Motor neuron (in vitro differentiated cells): ENCODE measurements around the gene CNKSR3. TPM values are rescaled to one million over a fixed set of nuclear protein-coding genes. Genes with fewer than 3 reads are reported as not detected.
A peak's percentile ranks its signal among the peaks of the same experiment; 100 is the strongest.

Experiments used
- ATAC-seq, 8 experiments: fragments of 200-7000 bp; cut with Tn5 transposase; replicated peaks in 6 of 8; 2 replicates each; pipeline ENCODE4 v1.8.0; 2021; ENCODE audit warnings: mild to moderate bottlenecking in 8 of 8, moderate library complexity in 8 of 8
- H3K27ac ChIP-seq, 2 donors: fragments of 250-450 bp; sonication (Bioruptor Pico); 2 replicates each; pipeline ENCODE4 v1.9.0; 2021; ENCODE audit warnings: antibody characterized with exemption in 2 of 2, mild to moderate bottlenecking in 2 of 2, moderate library complexity in 1 of 2
- H3K4me1 ChIP-seq, 2 donors: fragments of 250-450 bp; sonication (Bioruptor Pico); replicated peaks in 1 of 2; 2 replicates each; pipeline ENCODE4 v1.6.1; 2021; ENCODE audit warnings: antibody characterized with exemption in 2 of 2, mild to moderate bottlenecking in 2 of 2, moderate library complexity in 1 of 2
- H3K4me3 ChIP-seq, 5 donors: fragments of 250-450 bp; sonication (Bioruptor Pico); 2 replicates each; pipeline ENCODE4 v1.9.0; 2021; ENCODE audit warnings: antibody characterized with exemption in 5 of 5, mild to moderate bottlenecking in 5 of 5, moderate library complexity in 4 of 5
- WGBS, 10 experiments: fragments of 450-650 bp; shearing (Covaris generic); methylation state at CpG; one replicate each; pipeline ENCODE4 v1.0.0; 2022; 5-methylcytosine and 5-hydroxymethylcytosine counted together
- in situ Hi-C, 9 experiments: fragments of 400-800 bp; cut with MboI; loops; one replicate each; pipeline ENCODE4 v1.15.0; 2021; ENCODE audit warnings: low sequenced_read_pairs in 9 of 9, low pct_unique_long_range_greater_than_20kb in 2 of 9; ENCODE audit not compliant: unreplicated experiment in 9 of 9
- total RNA-seq, 8 experiments: library from RNA; unstranded; fragments of 300-600 nt; gene quantifications; 2 replicates each; pipeline versions ENCODE4 v1.2.3 to v1.2.4, GENCODE V29; 2022

The CNKSR3 gene
- total RNA-seq, 8 experiments from 2014 or later = 2.0 to 21.5 (median 3.5) TPM

GRCh38 chr6:154506991-154507898 lies 3.2 kb downstream of the CNKSR3 start:
- Histone ChIP-seq H3K27ac (no peak overlapping the region), H3K4me3 (no peak overlapping the region)
- no peak for ATAC-seq

DNA sequence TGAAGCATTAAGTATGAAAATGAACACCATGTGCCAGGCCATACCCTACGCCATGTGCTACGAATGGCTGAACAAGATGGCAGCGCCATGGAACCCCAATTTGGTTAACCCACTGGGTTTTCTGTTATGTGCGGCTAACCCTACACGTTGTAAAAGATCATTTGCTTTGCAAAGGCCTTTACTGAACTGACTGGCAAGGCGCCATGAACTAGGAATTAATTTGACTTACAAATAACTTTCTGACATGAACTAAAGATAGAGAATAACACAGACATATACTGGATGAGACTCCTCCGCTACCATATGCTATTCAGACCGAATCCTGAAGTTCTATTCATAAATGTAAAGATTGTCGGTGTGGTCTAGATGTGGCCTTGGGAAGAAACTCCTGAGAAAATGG lies 3.9 kb downstream of the CNKSR3 start:
- WGBS, 10 experiments = 78 to 100% (median 95%) methylated on average over 1 to 8 of the region's 9 CpGs; no CpG with 5 or more reads in 1 of the 10 experiments
- Histone ChIP-seq H3K4me3 (no peak overlapping the region), H3K4me1 (peaks cover 8 to 9% of the 10 kb centered on the region in 2 donors), H3K27ac (no peak overlapping the region)
- no peak for ATAC-seq
- in situ Hi-C loops = loop anchor here in 1 of 9 experiments (25.0 kb wide), 1 partner anchor 156 kb away; no protein-coding TSS in a partner anchor

More at GRCh38 chr6:154506991-154507898, 3.2 kb downstream of the CNKSR3 start:
- in situ Hi-C loops = loop anchor here in 1 of 9 experiments (25.0 kb wide), 1 partner anchor 155 kb away; no protein-coding TSS in a partner anchor
- peaks cover 8 to 9% of the 10 kb centered on the region in 2 donors for H3K4me1 ChIP-seq
- 76 to 93% (median 85%) methylated on average over 5 to 14 of the region's 14 CpGs for WGBS, 10 experiments

DNA sequence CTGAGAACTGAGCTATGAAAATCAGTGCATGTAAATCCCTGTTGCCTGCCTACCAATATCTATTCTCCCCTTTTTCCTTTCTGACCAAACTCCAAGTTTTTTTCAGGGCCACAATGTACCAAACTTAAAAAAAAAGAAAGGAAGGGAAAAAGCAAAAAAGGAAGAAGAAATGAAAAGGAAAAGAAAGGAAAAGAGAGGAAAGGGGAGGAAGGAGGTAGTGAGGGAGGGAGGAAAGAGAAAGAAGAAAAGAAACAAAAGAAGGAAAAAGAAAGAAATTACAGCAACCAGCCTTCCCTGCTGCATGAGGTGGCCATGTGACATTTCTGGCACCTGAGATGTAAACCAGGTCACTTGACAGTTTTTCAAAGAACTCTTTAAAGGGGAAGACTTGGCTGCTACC lies 4.4 kb downstream of the CNKSR3 start:
- ATAC-seq = no peak
- peaks cover 7 to 9% of the 10 kb centered on the region in 2 donors for H3K4me1 ChIP-seq
- H3K4me3 ChIP-seq = no peak overlapping the region
- no peak overlapping the region for H3K27ac ChIP-seq
- in situ Hi-C loops = loop anchor here in 1 of 9 experiments (25.0 kb wide), 1 partner anchor 156 kb away; no protein-coding TSS in a partner anchor

- in situ Hi-C loops = loop anchor here in 1 of 9 experiments (25.0 kb wide), 1 partner anchor 157 kb away; no protein-coding TSS in a partner anchor
- 83 to 100% (median 90%) methylated on average over 1 to 4 of the region's 5 CpGs; no CpG with 5 or more reads in 1 of the 10 experiments for WGBS, 10 experiments
- Histone ChIP-seq H3K4me3 (no peak overlapping the region), H3K27ac (no peak overlapping the region), H3K4me1 (peaks cover 5 to 9% of the 10 kb centered on the region in 2 donors)
- ATAC-seq = no peak
These were observed 5.5 kb downstream of the CNKSR3 start for GRCh38 chr6:154504865-154505449.

DNA sequence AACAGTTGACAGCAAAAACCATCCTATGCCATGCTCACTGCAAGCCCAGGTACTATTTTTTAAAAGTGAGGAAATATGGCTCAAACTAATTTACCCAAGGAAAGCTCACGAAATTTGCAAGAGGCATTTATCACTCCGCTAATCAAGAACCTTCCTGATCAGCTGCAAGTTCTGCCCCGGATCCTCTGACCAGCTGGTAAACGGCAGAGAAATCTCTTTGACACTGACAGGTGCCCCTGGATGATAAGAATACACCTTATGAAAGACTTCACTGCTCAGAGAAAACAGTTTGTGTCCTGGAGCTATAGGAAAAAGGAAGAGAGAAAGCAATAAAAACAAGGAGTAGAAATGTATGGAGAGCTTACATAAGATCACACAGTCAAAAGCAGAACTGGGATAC lies 6.4 kb downstream of the CNKSR3 start:
- in situ Hi-C loops = loop anchor here in 1 of 9 experiments (25.0 kb wide), 1 partner anchor 158 kb away; no protein-coding TSS in a partner anchor
- 37 to 90% (median 61%) methylated on average over 2 to 4 of the region's 4 CpGs; no CpG with 5 or more reads in 1 of the 10 experiments for WGBS, 10 experiments
- no peak for ATAC-seq
- H3K4me3 ChIP-seq = no peak overlapping the region
- H3K4me1 ChIP-seq = peaks cover 5 to 9% of the 10 kb centered on the region in 2 donors
- H3K27ac ChIP-seq = no peak overlapping the region

DNA sequence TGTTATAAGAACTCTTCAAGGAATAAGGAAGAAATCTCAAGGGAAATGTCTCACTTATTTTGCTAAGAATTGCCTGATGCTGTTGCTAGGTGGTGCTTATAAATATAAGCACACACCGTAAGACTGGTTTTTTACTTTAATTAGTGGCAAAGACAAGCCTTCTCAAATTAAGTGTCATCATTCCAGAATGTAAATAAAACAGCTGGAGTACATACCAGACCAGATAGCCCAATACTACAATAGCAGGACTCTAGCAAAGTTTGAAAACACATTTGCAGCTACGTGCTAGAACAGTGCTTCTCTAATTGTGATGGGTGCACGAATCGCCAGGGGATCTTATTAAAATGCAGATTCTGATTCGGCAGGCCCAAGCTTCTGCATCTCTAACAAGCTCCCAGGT lies 6.8 kb downstream of the CNKSR3 start:
- ATAC-seq = peak in 1 of 8 experiments; percentile 50
- H3K4me3 ChIP-seq = no peak overlapping the region
- peaks cover 5% of the 10 kb centered on the region in 2 donors for H3K4me1 ChIP-seq
- no peak overlapping the region for H3K27ac ChIP-seq
- WGBS, 10 experiments = 10 to 100% (median 67%) methylated on average over 1 to 5 of the region's 5 CpGs; no CpG with 5 or more reads in 1 of the 10 experiments
- in situ Hi-C loops = loop anchor here in 1 of 9 experiments (25.0 kb wide), 1 partner anchor 159 kb away; no protein-coding TSS in a partner anchor

DNA sequence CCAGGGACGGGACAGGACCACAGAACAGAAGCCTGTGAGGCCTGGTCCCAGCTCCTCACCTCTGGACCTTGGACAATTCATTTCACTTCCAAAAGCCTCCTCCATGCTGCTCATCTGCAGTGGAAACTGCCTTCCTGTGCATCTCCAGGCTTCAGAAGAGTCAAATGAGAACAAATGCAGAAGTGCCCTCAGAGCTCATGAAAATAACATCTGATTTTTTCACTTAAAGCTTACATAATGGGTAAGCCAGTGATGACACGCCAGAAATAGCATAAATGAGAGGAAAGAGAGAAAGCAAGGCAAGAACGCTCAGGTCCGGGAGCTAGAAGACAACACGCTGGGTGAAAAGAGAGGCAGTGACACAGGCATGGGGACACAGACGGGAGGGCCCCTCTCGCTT lies 7.9 kb downstream of the CNKSR3 start:
- ATAC-seq = no peak
- 83 to 100% (median 99%) methylated on average over 1 to 6 of the region's 7 CpGs; no CpG with 5 or more reads in 2 of the 10 experiments for WGBS, 10 experiments
- in situ Hi-C loops = loop anchor here in 1 of 9 experiments (25.0 kb wide), 1 partner anchor 160 kb away; no protein-coding TSS in a partner anchor
- Histone ChIP-seq H3K27ac (no peak overlapping the region), H3K4me1 (no peaks in the 10 kb centered on the region), H3K4me3 (no peak overlapping the region)

- in situ Hi-C loops = loop anchor here in 1 of 9 experiments (25.0 kb wide), 1 partner anchor 161 kb away; no protein-coding TSS in a partner anchor
- no peak for ATAC-seq
- WGBS, 10 experiments = 0 to 100% (median 89%) methylated on average over 1 to 4 of the region's 4 CpGs; no CpG with 5 or more reads in 2 of the 10 experiments
These were observed 9.0 kb downstream of the CNKSR3 start for GRCh38 chr6:154501578-154501868.

GRCh38 chr6:154500769-154501577 lies 9.5 kb downstream of the CNKSR3 start:
- 67 to 100% (median 85%) methylated on average over 2 to 9 of the region's 9 CpGs for WGBS, 10 experiments
- no peak overlapping the region for H3K4me3 ChIP-seq
- no peak overlapping the region for H3K27ac ChIP-seq
- in situ Hi-C loops = loop anchor here in 1 of 9 experiments (25.0 kb wide), 1 partner anchor 161 kb away; no protein-coding TSS in a partner anchor
- no peaks in the 10 kb centered on the region for H3K4me1 ChIP-seq
- ATAC-seq = peak in 2 of 8 experiments; percentile 17

More at GRCh38 chr6:154501578-154501868, 9.0 kb downstream of the CNKSR3 start:
- no peak overlapping the region for H3K27ac ChIP-seq
- no peak overlapping the region for H3K4me3 ChIP-seq
- no peaks in the 10 kb centered on the region for H3K4me1 ChIP-seq

- ATAC-seq = no peak
- H3K27ac ChIP-seq = no peak overlapping the region
- in situ Hi-C loops = loop anchor here in 2 of 9 experiments (25.0 kb wide), 2 partner anchors 162 to 312 kb away; no protein-coding TSS in a partner anchor
- 14 to 100% (median 76%) methylated on average over 1 to 4 of the region's 4 CpGs; no CpG with 5 or more reads in 2 of the 10 experiments for WGBS, 10 experiments
- no peak overlapping the region for H3K4me3 ChIP-seq
- no peaks in the 10 kb centered on the region for H3K4me1 ChIP-seq
These were observed 10.5 kb downstream of the CNKSR3 start for GRCh38 chr6:154499855-154500589.

- in situ Hi-C loops = loop anchor here in 1 of 9 experiments (25.0 kb wide), 1 partner anchor 314 kb away; no protein-coding TSS in a partner anchor
- H3K4me1 ChIP-seq = no peaks in the 10 kb centered on the region
- ATAC-seq = no peak
- H3K27ac ChIP-seq = no peak overlapping the region
- 61 to 100% (median 92%) methylated on average over 2 to 6 of the region's 6 CpGs for WGBS, 10 experiments
- H3K4me3 ChIP-seq = no peak overlapping the region
These were observed 12.0 kb downstream of the CNKSR3 start for GRCh38 chr6:154498340-154498934.
